GM21786 (cell line): Measurements from ENCODE around the gene ELOVL6.

ENCODE experiments used
- ATAC-seq: cut with Tn5 transposase; IDR thresholded peaks from one replicate; pipeline ENCODE4 v1.9.1; 2021; ENCODE audit not compliant: unreplicated experiment

Gene ELOVL6

GRCh38 chr4:110129544-110129943, 68.9 kb downstream of the ELOVL6 start:
- no peak for ATAC-seq

- ATAC-seq, result no peak
These were observed 69.9 kb downstream of the ELOVL6 start for GRCh38 chr4:110128472-110128919.

DNA sequence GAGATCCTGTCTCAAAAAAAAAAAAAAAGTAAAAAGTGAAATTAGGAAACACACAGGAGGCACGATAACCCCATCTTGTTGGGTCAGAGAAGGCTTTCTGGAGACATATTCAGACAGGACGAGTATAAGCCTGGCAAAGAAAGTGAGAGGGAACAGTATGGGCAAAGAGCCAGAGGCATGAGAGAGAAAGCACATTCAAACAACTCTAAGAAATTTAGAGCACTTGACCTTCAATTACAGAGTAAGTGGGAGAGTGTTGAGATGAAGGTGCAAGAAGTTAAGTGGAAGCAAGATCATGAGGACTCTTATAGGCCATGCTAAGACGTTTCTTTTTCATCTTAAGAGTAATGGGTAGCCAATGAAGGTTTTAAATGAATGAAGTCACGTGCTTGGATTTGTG, 70.4 kb downstream of the ELOVL6 start:
- ATAC-seq, result no peak

DNA sequence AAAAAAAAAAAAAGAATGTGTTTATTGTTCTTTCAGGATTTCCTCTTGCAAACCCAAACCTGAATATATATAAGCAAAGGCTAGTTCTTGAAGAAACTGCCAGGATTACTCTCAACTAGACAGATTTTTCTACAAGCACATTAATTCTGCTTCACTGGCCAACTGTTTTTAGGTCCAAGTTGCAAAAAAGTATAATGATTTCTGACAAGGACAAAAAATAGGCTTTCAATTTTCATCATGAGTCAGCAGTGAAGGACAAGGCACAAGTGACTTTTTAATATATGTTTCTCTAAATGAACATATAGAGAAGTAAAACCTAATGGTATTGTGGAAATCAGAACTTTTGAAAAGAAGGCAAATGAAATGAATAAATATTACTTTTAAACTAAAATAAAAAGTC, 73.7 kb downstream of the ELOVL6 start:
- ATAC-seq, result peak; percentile 56

DNA sequence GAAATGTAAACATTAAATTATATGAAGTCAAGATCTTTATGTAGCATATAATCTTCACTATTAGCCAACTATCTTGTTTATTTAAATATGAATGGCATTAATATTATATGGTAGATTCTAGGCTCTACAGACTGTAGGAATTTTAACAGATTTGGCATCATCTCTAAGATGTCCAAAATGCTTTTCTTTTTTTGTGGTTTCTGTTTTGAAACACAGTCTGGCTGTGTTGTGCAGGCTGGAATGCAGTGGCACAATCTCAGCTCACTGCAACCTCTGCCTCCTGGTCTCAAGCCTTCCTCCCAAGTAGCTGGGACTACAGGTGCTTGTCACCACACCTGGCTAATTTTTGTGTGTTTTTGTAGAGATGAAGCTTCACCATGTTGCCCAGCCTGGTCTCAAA, 76.2 kb downstream of the ELOVL6 start:
- ATAC-seq, result no peak

- no peak for ATAC-seq
These were observed 77.9 kb downstream of the ELOVL6 start for GRCh38 chr4:110120506-110120905.

DNA sequence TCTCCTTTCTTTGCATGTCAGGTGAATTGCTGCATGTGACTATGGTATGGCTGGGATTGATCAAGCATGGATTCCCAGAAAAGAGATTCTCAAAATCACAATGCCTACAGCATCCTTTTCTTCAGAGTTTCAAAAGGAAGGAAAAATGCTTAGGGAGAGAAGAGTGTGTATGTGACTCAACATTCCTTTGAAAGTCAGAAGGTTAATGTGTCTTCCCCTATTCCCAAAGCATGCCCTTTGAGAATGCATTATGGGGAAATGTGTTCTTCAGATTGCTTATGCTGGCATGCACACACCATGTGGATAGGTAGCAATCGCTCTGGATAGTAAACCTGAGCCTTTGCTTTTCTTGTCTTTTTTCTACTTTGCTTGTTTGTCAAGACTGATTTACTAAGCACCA, 78.5 kb downstream of the ELOVL6 start:
- ATAC-seq, result peak; percentile 14

DNA sequence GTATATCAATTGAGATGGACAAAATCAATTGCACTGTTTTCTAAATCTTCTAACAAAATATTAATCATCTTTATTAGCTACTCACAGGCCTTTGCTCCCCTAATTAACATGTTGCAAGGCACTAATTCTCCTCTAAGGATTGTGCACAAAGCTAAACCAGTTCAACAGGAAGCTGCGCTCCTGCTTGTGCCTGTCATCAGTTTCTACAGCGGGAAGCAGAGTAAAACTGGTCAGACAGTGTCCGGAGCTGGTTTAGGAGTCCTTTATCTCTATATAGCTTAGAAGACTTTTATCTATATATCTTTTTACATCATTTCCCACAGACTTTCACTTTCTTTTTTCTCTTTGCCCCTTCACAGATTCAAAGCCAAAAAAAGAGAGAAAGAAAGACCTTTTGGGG, 79.1 kb downstream of the ELOVL6 start:
- peak; percentile 59 for ATAC-seq

DNA sequence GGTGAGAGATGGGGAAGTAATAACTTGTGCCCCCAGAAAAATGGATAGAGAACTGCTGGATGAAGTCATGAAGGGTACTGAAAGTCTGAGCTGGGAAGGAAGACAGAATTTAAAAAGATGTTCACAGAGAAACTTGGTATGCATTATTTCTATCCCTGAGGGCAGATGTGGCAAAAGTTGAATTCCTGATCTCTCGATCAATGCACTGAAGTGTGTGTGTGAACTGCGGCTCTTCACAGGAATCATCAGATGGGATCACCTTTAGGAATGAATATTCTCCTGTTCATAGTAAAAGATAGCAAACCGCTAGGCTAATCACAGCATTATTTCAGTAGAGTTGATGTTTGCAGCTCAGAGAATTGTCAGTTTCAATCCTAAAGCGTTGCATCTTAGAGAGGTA, 86.4 kb downstream of the ELOVL6 start:
- ATAC-seq, result no peak

GRCh38 chr4:110109455-110109854, 89.0 kb downstream of the ELOVL6 start:
- no peak for ATAC-seq

- ATAC-seq, result no peak
These were observed 89.5 kb downstream of the ELOVL6 start for GRCh38 chr4:110108960-110109359.

DNA sequence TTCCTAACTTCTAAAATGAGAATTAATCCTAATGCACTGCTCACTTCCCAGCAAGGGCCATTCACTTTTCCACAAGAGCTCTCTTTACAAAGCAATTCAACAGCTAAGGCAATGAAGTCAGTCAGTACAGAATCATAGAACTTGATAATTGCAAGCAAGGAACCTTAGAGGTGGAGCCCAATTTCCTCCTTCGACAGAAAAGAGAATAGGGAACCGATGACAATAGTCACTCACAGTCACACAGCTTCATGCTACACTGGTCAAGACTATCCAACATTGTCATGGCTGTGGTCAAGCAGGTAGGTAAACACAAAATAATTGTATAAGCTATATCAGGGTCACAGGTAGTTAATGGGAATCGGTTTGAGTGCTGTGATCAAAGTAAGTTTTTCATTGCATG, 90.0 kb downstream of the ELOVL6 start:
- peak; percentile 95 for ATAC-seq

GRCh38 chr4:110107866-110108265, 90.5 kb downstream of the ELOVL6 start:
- ATAC-seq, result no peak

- ATAC-seq, result peak; percentile 61
These were observed 91.5 kb downstream of the ELOVL6 start for GRCh38 chr4:110106931-110107296.

- no peak for ATAC-seq
These were observed 93.8 kb downstream of the ELOVL6 start for GRCh38 chr4:110104661-110105060.

DNA sequence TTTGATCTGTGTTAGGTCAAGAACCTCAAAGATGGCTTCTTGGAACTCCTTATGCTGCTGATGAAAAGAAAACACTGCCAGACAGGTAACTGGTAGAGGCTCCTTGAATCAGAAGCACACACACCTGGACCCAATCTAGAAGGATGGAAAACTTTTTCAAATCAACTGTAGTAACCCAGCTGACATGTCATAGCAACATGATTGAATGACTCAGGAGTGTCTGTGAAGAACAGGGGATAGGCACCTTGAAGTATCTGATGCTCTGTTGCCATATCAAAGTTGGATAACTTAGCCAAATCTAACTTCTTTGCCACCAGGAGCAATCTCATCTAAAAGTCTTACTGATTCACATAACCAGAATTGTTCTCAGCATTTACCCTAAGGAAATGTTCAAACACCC, 98.8 kb downstream of the ELOVL6 start:
- ATAC-seq, result no peak

GRCh38 chr4:110096405-110096804, 102.0 kb downstream of the ELOVL6 start:
- no peak for ATAC-seq

DNA sequence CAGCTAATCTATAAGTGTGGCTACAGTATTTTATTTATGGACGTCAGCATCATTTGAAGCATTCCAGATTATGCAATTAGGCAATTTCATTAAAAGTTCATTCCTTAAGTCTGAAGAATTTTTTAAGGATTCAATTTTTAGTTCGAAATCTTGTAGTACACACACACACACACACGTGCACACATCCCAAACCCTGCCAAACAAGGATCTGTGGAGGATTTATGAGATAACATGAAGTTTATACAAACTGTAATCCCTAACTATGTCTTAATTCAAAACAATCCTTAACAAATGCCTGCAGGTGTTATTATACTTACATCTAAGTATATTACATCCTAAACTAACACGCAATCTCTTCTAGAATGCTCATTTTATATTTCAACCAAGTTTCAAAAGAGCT, 105.8 kb downstream of the ELOVL6 start:
- ATAC-seq, result no peak

GRCh38 chr4:110091434-110092140, 106.8 kb downstream of the ELOVL6 start:
- ATAC-seq, result no peak

- peak; percentile 54 for ATAC-seq
These were observed 109.7 kb downstream of the ELOVL6 start for GRCh38 chr4:110088670-110089069.

GRCh38 chr4:110087070-110087708, 111.2 kb downstream of the ELOVL6 start:
- ATAC-seq, result no peak

DNA sequence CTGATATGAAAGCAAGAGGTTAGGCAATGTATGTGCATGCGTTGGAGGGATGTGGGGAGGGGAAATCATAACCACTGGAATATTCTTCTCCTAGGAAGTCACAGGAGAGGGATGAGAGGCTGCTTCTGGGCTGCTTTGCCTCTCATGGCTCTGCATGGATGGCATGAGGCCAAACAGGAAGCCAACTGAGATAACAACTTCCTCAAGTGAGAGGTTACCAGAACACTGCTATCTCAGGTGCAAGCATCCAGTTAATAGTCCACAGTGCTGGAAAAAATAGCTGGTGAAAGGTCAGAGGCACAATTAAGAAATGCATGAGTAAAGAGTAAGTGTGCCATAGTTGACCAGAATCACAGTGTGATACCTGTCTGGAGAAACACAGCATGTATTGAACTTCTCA, 113.3 kb downstream of the ELOVL6 start:
- peak; percentile 47 for ATAC-seq

- ATAC-seq, result no peak
These were observed 114.3 kb downstream of the ELOVL6 start for GRCh38 chr4:110084154-110084553.
